SK-N-SH treated with all-trans-retinoic acid at 6 μM for 48 hours (cell line): ENCODE measurements around the gene BUB1.

ENCODE experiments used
- ARNTL ChIP-seq: fragments of 450-650 bp; formaldehyde crosslinking; IDR thresholded peaks from 2 replicates; pipeline ENCODE4 v1.5.0; 2020; ENCODE audit warnings: low read depth, mild to moderate bottlenecking, moderate library complexity, borderline replicate concordance
- PPARA ChIP-seq: fragments of 250-450 bp; sonication (Bioruptor Pico); IDR thresholded peaks from 2 replicates; pipeline ENCODE4 v1.5.0; 2020; ENCODE audit warnings: mild to moderate bottlenecking, borderline replicate concordance
- SNAI2 ChIP-seq: fragments of 250-450 bp; sonication (Bioruptor Pico); IDR thresholded peaks from 2 replicates; pipeline ENCODE4 v1.5.0; 2020; ENCODE audit warnings: mild to moderate bottlenecking, moderate library complexity
- ZNF565 ChIP-seq: fragments of 450-650 bp; formaldehyde crosslinking; conservative IDR thresholded peaks from 2 replicates; pipeline ENCODE4 v1.5.0; 2020; ENCODE audit warnings: low read depth, mild to moderate bottlenecking, moderate library complexity
- ZNF8 ChIP-seq: fragments of 450-650 bp; formaldehyde crosslinking; IDR thresholded peaks from 2 replicates; pipeline ENCODE4 v1.5.0; 2020; ENCODE audit warnings: mild to moderate bottlenecking, moderate library complexity

- no peak for TF ChIP-seq PPARA
- no peak for TF ChIP-seq SNAI2 (CRISPR knock-in tag)
- TF ChIP-seq ARNTL (CRISPR knock-in tag): no peak
- no peak for TF ChIP-seq ZNF565
- TF ChIP-seq ZNF8 (CRISPR knock-in tag): no peak
Observed at GRCh38 chr2:110726285-110726684, 48.4 kb upstream of the BUB1 start.
